ENCODE results near the gene COX10. TPM values are rescaled to one million over a fixed set of nuclear protein-coding genes. Genes with fewer than 3 reads are reported as not detected.
"Not testable (repeated sequence)": the region's sequence is repeated elsewhere in the genome, so short reads cannot be mapped to it uniquely, and the experiment has no call there.

COX10 gene
- total RNA-seq, 1 donor from 2014 or later, result 42.4 TPM

- DNase-seq, result not testable (repeated sequence)
Measured at GRCh38 chr17:14179951-14180350, 110.6 kb downstream of the COX10 start.

- not testable (repeated sequence) for DNase-seq
Measured at GRCh38 chr17:14182084-14182483, 112.8 kb downstream of the COX10 start.

- DNase-seq, result not testable (repeated sequence)
Measured at GRCh38 chr17:14184536-14184935, 115.2 kb downstream of the COX10 start.

- not testable (repeated sequence) for DNase-seq
Measured at GRCh38 chr17:14186443-14186842, 117.1 kb downstream of the COX10 start.

GRCh38 chr17:14190774-14191173 is 121.5 kb downstream of the COX10 start:
- not testable (repeated sequence) for DNase-seq

GRCh38 chr17:14191469-14191868 is 122.2 kb downstream of the COX10 start:
- DNase-seq, result not testable (repeated sequence)

- not testable (repeated sequence) for DNase-seq
Measured at GRCh38 chr17:14192039-14192438, 122.7 kb downstream of the COX10 start.

- not testable (repeated sequence) for DNase-seq
Measured at GRCh38 chr17:14192636-14193344, 123.5 kb downstream of the COX10 start.

GRCh38 chr17:14196377-14196997 is 127.2 kb downstream of the COX10 start:
- DNase-seq, result no peak

GRCh38 chr17:14197057-14197456 is 127.8 kb downstream of the COX10 start:
- DNase-seq, result no peak

- DNase-seq, result no peak
Measured at GRCh38 chr17:14197586-14197985, 128.3 kb downstream of the COX10 start.

GRCh38 chr17:14198013-14198412 is 128.7 kb downstream of the COX10 start:
- DNase-seq, result no peak

GRCh38 chr17:14198575-14198974 is 129.3 kb downstream of the COX10 start:
- DNase-seq, result no peak

- DNase-seq, result no peak
Measured at GRCh38 chr17:14199601-14200000, 130.3 kb downstream of the COX10 start.

GRCh38 chr17:14200354-14200753 is 131.1 kb downstream of the COX10 start:
- DNase-seq, result no peak

GRCh38 chr17:14201021-14201987 is 132.0 kb downstream of the COX10 start:
- no peak for DNase-seq

- no peak for DNase-seq
Measured at GRCh38 chr17:14201988-14202380, 132.7 kb downstream of the COX10 start.

- no peak for DNase-seq
Measured at GRCh38 chr17:14202388-14203166, 133.3 kb downstream of the COX10 start.

- DNase-seq, result no peak
Measured at GRCh38 chr17:14203388-14203787, 134.1 kb downstream of the COX10 start.

- no peak for DNase-seq
Measured at GRCh38 chr17:14204084-14204483, 134.8 kb downstream of the COX10 start.

- DNase-seq, result no peak
Measured at GRCh38 chr17:14204546-14204945, 135.2 kb downstream of the COX10 start.

GRCh38 chr17:14205380-14205779 is 136.1 kb downstream of the COX10 start:
- no peak for DNase-seq
